GM23248 (cell line): ENCODE data around the gene WRAP53. TPM values are rescaled to one million over a fixed set of nuclear protein-coding genes. Genes with fewer than 3 reads are reported as not detected.

Experiments
- DNase-seq: peaks from one replicate; pipeline ENCODE4 v3.0.0-alpha.2; 2015
- H2AFZ ChIP-seq: fragments of 200-600 bp; sonication (generic); 2 replicates; pipeline ENCODE4 v1.6.1; 2016; ENCODE audit warnings: antibody characterized with exemption
- H3F3A ChIP-seq: fragments of 200-600 bp; sonication (generic); 2 replicates; pipeline ENCODE4 v1.6.1; 2016; ENCODE audit warnings: mild to moderate bottlenecking, antibody characterized with exemption, mixed run types; ENCODE audit not compliant: insufficient read depth
- H3K27ac ChIP-seq: fragments of 200-600 bp; sonication (generic); 2 replicates; pipeline ENCODE4 v1.5.1; 2016; ENCODE audit warnings: mild to moderate bottlenecking
- H3K27me3 ChIP-seq: fragments of 200-600 bp; sonication (generic); replicated peaks from 2 replicates; pipeline ENCODE4 v1.6.1; 2016; ENCODE audit warnings: mild to moderate bottlenecking; ENCODE audit not compliant: insufficient read depth
- H3K36me3 ChIP-seq: fragments of 200-600 bp; sonication (generic); 2 replicates; pipeline ENCODE4 v1.6.1; 2016; ENCODE audit warnings: low read depth, mild to moderate bottlenecking
- H3K4me1 ChIP-seq: fragments of 200-600 bp; sonication (generic); 2 replicates; pipeline ENCODE4 v1.6.1; 2016; ENCODE audit warnings: mild to moderate bottlenecking; ENCODE audit not compliant: insufficient read depth
- H3K4me2 ChIP-seq: fragments of 200-600 bp; sonication (generic); one replicate; pipeline ENCODE4 v1.6.1; 2016; ENCODE audit warnings: mild to moderate bottlenecking; ENCODE audit not compliant: unreplicated experiment
- H3K4me3 ChIP-seq: fragments of 200-600 bp; sonication (generic); 2 replicates; pipeline ENCODE4 v1.5.1; 2016; ENCODE audit warnings: mild to moderate bottlenecking
- H3K79me2 ChIP-seq: fragments of 200-600 bp; sonication (generic); 2 replicates; pipeline ENCODE4 v1.6.1; 2016; ENCODE audit warnings: mild to moderate bottlenecking; ENCODE audit not compliant: insufficient read depth
- H3K9ac ChIP-seq: fragments of 200-600 bp; sonication (generic); 2 replicates; pipeline ENCODE4 v1.6.1; 2016; ENCODE audit warnings: mild to moderate bottlenecking
- H3K9me2 ChIP-seq: fragments of 200-600 bp; sonication (generic); 2 replicates; pipeline ENCODE4 v1.6.1; 2016; ENCODE audit warnings: mixed run types, mild to moderate bottlenecking, moderate library complexity; ENCODE audit not compliant: insufficient read depth
- H3K9me3 ChIP-seq: fragments of 200-600 bp; sonication (generic); one replicate; pipeline ENCODE4 v1.6.1; 2017; ENCODE audit warnings: low read depth
- H4K20me1 ChIP-seq: fragments of 200-600 bp; sonication (generic); 2 replicates; pipeline ENCODE4 v1.6.0; 2016; ENCODE audit not compliant: insufficient read depth
- EZH2 ChIP-seq: fragments of 200-600 bp; sonication (generic); IDR thresholded peaks from 2 replicates; pipeline ENCODE4 v1.6.1; 2018; ENCODE audit warnings: antibody characterized with exemption, mild to moderate bottlenecking; ENCODE audit not compliant: insufficient read depth, poor library complexity, severe bottlenecking
- EZH2phosphoT487 ChIP-seq: fragments of 200-600 bp; sonication (generic); IDR thresholded peaks from 2 replicates; pipeline ENCODE4 v1.6.1; 2018; ENCODE audit warnings: antibody characterized with exemption, moderate library complexity, mild to moderate bottlenecking, low read depth; ENCODE audit not compliant: insufficient read depth
- WGBS, 2 experiments: methylation state at CpG; one replicate each; pipeline ENCODE4 v1.1.6; 2015 to 2017; ENCODE audit warnings: low lambda C conversion rate in 2 of 2, low coverage in 1 of 2; ENCODE audit errors: missing lambda C conversion rate in 2 of 2; 5-methylcytosine and 5-hydroxymethylcytosine counted together
- in situ Hi-C: fragments of 300-500 bp; cut with MboI; formaldehyde crosslinking; loops from 2 replicates; pipeline ENCODE4 v1.15.0; 2020
- polyA plus RNA-seq: library from polyadenylated mRNA; unstranded; fragments of >200 nt; fragmentation: Nextera tagmentation; extraction: Ambion mirVana; gene quantifications from 2 replicates; pipeline ENCODE4 v1.2.1, GENCODE V29; 2016
- total RNA-seq: library from RNA; depleted of rRNA; stranded (reverse); fragments of >200 nt; shearing (Covaris generic); gene quantifications from 2 replicates; pipeline ENCODE4 v1.2.3, GENCODE V29; 2014

The WRAP53 gene
- total and polyA plus RNA-seq, 2 experiments from 2014 or later: 5.9 to 13.1 TPM

- H2AFZ ChIP-seq: peak overlapping the region; percentile 90
- H3K4me3 ChIP-seq: peak overlapping the region; percentile 100
Measured at GRCh38 chr17:7685533-7686221, 2.6 kb upstream of the WRAP53 start.

GRCh38 chr17:7686222-7687071, 1.8 kb upstream of the WRAP53 start:
- peak overlapping the region; percentile 90 for H2AFZ ChIP-seq
- peak overlapping the region; percentile 96 for H3K4me2 ChIP-seq
- no peaks in the 10 kb centered on the region for H3K9me3 ChIP-seq
- peaks cover 23% of the 10 kb centered on the region for H3K4me1 ChIP-seq
- no peaks in the 10 kb centered on the region for H4K20me1 ChIP-seq
- H3K27me3 ChIP-seq: no peaks in the 10 kb centered on the region
- TF ChIP-seq EZH2phosphoT487 (no peak), EZH2 (no peak)
- peak overlapping the region; percentile 100 for H3K4me3 ChIP-seq
- H3K27ac ChIP-seq: peak overlapping the region; percentile 100
- peak overlapping the region; percentile 100 for H3K9ac ChIP-seq
- in situ Hi-C loops: no loop called here
- 1 to 3% methylated on average over 30 of the region's 30 CpGs for WGBS, 2 experiments
- DNase-seq: peak; percentile 90
- no peaks in the 10 kb centered on the region for H3K36me3 ChIP-seq
- no peaks in the 10 kb centered on the region for H3K9me2 ChIP-seq
- H3K79me2 ChIP-seq: peaks cover 72% of the 10 kb centered on the region
- peaks cover 30% of the 10 kb centered on the region for H3F3A ChIP-seq

More at GRCh38 chr17:7685533-7686221, 2.6 kb upstream of the WRAP53 start:
- Histone ChIP-seq H3K79me2 (peaks cover 75% of the 10 kb centered on the region), H3K27ac (peak overlapping the region; percentile 100), H3F3A (peaks cover 30% of the 10 kb centered on the region), H3K4me1 (peaks cover 23% of the 10 kb centered on the region), H3K27me3 (no peaks in the 10 kb centered on the region), H3K9me3 (no peaks in the 10 kb centered on the region), H3K9ac (peak overlapping the region; percentile 100), H3K36me3 (no peaks in the 10 kb centered on the region), H4K20me1 (no peaks in the 10 kb centered on the region), H3K9me2 (no peaks in the 10 kb centered on the region), H3K4me2 (peak overlapping the region; percentile 96)
- in situ Hi-C loops: no loop called here
- peak; percentile 98 for DNase-seq
- WGBS, 2 experiments: 4 to 5% methylated on average over 44 of the region's 44 CpGs
- TF ChIP-seq EZH2phosphoT487: no peak
- no peak for TF ChIP-seq EZH2

- Histone ChIP-seq H3K4me1 (peaks cover 23% of the 10 kb centered on the region), H3K9me2 (no peaks in the 10 kb centered on the region), H3K4me3 (peak within 1 kb of the TSS; percentile 100), H3K36me3 (no peaks in the 10 kb centered on the region), H2AFZ (peak within 1 kb of the TSS; percentile 90), H4K20me1 (no peaks in the 10 kb centered on the region), H3K27me3 (no peaks in the 10 kb centered on the region), H3K79me2 (peaks cover 64% of the 10 kb centered on the region), H3F3A (peaks cover 30% of the 10 kb centered on the region), H3K4me2 (peak within 1 kb of the TSS; percentile 96), H3K9me3 (no peaks in the 10 kb centered on the region), H3K9ac (peak within 1 kb of the TSS; percentile 100), H3K27ac (peak within 1 kb of the TSS; percentile 100)
- 1% methylated on average over 28 to 30 of the region's 30 CpGs for WGBS, 2 experiments
- in situ Hi-C loops: no loop called here
- peak; percentile 98 for DNase-seq
- TF ChIP-seq EZH2phosphoT487 (no peak), EZH2 (no peak)
Measured at GRCh38 chr17:7687072-7687907, 987 bp upstream of the WRAP53 start, which contains the start of gene TP53. Gene TP53 (minus strand): TSS chr17:7687490. CDS start chr17:7676594, 10,896 bp downstream.
